Stimulated activated CD8-positive, alpha-beta memory T cell treated with anti-CD3 and anti-CD28 coated beads, Interleukin-12 subunit alpha, Interleukin-12 subunit beta, amount 100 ng/mL, for 4 hours (primary cell): ENCODE data around the gene EPS8L3.

Source experiments
- DNase-seq: peaks from one replicate; pipeline ENCODE4 v3.0.0-alpha.2; 2020; ENCODE audit warnings: low read depth

The EPS8L3 gene

DNA sequence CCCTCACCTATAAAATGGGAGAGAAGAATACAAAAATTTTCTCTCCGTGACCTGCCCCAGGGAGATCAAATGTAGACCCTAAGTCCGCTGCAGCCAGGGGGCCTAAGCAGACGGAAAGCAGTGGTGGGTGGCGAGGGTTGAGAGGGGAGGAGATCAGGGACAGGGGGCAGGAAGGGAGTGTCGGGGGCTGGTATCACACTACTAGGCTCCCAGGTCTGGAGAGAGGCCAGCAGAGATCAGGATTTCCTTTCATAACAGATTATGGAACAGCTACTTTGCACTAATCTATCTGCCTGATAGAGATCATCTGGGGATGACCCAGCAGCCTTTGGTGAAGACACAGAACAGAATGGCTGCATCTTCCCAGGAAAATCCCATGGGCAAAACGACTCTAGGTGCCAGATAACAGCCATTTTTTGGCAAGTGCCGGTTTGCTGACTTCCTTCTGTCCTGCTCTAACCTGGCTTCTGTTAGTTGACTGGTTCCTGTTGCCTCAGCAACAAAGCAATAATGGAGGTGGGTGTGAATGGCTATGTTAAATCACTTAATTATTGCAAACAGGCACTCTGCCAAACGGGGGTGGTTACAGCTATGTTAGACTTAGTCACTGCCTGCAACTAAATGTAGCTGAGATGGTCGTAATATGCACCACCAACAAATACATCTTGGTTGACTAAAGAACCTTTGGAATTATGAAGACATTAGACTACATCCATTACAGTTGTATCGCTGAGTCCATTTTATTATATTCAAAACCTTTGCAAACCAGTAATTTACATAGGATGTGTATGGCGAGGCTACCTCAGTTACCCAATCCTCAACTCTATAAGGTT, 30.0 kb upstream of the EPS8L3 start:
- peak; percentile 17 for DNase-seq

DNA sequence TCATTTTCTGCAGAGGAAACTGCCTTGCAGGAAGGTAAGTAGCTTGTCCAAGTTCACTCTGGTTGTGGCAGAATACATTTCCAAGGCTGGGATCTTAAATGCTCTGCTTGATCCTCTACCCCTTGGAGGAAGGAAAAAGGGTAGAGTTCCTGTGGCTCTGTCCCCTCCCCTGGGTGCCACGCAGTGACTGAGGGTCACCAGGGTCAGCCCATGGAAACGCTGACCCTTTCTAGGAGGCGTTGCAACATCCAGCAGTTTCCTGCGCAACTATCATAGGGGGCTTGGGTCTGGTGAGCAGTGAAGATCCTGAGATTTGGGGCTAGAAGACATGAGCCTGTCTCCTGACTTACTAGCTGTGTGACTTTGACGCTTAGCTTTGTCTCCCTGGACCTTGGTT, 29.4 kb upstream of the EPS8L3 start:
- DNase-seq, result no peak

DNA sequence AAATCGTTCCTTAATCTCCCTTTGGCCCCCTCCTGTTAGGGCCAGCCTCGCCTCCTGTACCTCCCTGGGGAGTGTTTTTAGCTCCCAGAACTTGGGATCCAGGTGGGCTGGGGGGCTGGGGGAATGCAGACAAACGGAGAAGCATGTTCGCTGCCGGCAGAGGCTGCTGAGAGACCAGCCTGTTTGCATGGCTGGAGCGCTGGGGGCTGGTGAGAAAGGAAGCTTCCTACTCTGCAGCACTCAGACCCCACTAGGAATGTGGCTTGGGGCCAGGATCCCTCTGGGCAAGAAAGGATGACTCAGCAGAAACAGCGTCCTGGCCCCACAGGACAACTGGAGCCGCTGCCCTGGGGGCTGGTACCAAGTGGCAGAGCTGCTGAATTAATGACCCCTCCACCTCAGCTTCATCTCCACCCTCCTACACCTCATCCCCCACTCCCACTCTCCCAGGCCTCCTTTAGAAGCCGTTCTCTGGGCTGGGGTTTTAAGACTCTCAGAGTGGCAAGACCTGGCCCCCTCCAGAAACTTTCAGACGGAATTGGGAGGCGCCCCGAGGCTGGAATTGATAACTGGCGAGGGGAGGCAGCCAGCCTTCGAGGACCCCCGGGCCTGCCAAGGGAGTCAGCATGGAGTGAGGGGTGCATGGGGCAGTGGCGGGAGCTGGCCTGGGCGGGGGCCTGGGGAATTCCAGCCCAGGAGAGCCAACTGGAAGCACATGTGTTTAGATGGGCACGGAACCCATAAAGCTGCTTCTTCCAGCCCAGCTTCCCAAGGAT, 28.5 kb upstream of the EPS8L3 start:
- DNase-seq, result no peak

DNA sequence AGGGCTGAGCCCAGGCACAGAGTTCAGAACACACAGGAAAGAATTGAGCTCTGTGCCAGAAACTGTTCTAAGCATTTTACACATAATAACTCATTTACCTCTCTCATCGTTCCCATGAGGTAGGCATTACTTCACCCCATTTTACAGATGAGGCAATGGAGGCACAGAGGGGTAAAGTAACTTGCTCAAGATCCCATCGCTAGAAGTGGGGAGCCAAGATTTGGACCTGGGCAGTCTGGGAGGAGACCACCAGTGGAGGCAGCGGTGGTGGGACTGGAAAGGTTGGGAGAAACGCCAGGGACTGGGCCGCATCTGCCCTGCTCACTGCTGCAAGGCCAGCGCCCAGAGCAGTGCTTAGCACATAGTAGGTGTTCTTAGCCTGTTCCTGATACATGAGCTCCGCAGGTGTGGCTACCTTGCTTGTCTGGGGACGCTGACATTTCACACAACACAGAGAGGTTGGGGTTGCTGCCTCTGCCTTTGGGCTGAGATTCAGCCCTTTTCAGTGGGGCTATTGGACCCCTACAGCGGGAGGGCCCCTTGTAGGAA, 27.8 kb upstream of the EPS8L3 start:
- DNase-seq, result no peak

DNA sequence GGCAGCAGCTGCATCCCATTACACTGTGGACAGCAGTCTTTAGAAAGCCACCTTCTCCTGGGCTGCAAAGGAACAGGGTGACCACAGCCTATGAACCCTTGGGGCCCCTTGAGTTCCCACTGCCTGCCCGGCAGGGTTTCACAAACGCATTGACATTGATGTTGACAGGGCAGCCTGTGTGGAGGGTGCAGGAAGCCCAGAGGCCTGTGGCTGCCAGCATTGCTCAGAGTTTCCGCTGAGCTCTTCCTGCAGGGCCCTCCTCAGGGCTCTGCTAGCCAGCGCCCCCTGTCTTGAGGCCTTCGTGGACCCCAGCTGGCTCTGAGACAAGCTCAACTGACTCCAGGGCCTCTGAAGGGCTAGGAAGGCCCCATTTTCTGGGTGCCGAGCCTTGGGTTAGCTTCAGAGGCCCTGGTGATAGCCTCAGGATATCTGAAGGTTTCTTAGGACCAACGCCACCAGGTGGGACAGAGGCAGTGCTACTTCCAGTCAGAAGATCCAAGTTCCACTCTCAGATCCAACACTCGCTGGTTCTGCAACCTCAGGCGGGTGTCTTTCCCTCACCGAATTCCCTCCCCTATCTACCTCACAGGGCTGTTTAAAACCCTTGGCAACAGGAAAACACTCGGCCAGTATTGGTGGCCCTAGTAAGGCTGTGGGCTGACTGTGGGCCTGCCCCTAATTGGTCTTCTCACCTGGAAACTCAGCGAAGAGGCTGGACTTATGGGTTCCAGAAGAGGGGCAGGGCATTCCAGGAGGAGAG, 27.2 kb upstream of the EPS8L3 start:
- DNase-seq, result peak; percentile 70

DNA sequence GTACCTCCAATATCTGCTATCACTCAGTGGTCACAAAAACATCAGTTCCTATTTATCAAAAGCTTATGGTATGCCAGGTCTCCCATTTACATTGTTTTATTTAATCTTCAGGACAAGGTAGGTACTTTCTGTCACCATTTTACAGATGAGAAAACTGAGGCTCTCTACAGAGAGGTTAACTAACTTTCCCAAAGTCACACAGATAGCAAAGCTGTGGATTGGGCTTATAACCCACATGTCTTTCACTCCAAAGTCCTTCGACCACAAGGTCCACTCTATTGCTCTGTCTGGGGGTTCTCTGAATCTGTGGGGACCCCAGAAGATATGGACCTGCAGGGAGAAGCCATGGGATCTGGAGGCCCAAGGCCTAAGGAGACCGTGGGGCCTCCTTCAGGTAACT, 26.6 kb upstream of the EPS8L3 start:
- no peak for DNase-seq

DNA sequence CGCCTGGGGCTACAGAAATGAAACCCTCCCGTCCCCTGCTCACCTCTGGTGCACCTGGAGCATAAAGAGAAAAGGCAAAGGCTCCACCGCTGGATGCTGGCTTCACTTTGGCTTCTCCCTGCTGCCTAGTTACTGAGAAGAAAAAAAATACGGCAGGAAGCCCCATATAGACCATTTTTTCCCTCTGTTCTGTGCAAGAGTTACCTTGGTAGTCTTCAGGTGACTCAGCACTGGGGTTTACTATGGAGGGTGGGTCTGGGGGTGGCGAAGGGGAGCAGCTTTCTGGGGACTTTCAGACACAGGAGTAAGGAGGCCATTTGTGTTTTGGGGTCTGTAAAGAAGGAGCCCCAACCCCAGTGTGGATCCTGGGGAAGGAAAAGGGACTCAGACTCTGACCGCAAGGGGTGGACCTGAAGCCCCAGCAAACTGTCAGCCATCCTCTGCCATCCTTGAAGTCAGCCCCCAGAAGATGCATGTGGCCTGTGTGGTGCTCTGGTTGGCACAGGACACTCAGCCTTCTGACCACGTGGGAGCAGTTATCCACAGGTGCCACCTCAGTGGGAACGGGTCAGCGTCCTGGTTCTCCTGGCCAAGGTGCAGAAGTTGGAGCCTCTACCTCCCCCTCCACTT, 25.9 kb upstream of the EPS8L3 start:
- DNase-seq, result no peak

DNA sequence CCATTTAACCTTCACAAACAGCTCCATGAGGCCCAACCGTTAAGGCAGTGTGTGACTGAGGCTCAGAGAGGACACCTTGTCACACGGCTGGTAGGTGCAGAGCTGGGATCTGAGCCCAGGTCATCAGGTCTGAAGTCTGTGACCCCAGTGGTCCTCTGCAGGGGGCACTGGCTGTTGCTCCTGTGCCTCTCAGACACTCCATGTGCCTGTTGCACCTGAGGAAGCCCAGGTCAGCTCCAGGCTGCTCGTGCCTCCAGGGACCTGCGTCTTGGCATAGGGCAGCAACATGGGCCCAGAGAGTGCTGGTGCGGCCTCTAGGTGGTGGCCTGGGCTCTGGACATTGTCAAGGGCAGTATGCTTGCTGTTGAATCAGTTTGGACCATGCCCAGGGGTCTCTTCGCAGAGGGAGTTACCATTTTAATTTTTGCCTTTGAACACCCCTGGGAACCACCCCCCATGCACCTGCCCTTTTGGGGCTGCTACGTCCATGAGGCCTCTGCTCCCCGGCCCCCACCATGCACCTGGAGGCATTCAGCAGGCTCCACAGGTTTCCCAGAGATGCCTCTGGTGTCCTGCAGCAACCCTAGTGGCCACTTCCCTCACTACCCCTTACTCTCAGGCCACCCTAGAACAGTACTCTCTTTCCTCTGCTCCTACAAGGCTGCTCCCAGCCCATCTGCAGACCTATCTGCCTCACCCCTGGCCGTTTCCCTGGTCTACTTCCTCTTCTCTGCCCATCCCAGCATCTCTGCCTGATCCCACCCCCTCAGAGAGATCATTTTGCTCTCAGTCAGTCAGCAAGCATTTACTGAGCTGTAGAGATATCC, 25.2 kb upstream of the EPS8L3 start:
- DNase-seq, result no peak

DNA sequence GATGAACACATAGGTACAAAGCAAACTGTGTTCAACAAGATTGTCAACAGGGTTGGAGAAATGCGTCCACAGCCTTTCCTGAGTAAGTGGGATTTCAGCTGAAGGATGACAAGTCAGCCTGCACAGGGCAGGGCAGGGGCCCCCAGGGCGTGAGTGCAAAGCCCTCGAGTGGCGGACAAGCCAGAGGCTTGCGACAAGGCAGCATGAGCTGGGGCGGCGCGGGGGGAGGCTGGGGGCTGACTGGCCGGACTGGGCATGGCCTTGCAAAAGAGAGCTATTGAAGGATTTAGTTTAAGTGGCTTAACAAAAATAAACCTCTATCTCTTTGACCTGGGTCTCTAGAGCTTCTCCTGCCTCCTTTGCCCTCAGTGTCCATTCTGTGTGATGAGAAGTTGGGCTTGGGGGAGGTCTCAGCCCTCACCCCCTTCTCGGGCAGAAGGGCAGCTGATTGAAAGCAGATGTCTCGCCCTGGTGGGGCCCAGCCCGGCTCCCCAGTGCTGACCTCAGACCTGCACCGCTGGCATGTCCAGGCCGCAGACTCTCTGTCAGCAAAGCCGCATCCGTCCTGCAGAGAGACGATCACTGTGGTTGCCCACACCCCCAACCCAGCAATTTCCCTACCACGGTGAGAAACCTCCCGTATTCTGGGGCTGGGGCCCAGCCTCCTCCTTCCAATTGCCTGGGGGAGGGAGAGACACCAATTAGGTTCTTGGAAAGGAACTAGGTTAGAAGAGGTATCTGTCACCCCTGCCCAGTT, 24.3 kb upstream of the EPS8L3 start:
- no peak for DNase-seq

DNA sequence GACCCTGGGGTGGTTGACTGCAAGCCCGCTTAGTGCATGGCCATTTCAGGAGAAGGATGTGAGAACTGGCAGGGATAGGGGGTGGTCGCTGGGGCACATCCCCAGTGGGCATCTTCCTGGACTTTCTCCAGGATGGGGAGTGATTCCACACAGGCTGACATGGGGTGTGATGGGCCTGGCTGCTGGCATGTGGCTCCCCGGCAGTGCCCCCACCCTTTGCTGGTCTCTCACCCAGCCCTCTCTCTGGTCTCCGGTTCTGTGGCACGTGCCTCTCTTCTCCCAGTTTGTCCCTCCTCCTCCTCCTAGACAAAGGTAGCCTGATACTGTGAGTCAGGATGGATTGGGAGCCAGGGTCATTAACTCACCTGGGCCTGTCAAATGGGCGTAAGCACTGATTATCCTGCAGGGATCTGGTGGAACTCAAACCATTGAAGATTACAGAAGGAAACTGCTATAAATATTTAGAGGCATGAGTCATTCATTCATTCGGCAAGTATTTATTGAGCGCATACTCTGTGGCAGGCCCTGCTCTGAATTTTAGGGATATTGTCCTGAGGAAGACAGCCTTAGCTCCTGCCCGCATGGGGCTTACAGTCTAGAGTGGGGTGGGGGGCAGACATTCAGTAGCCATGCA, 23.6 kb upstream of the EPS8L3 start:
- DNase-seq, result no peak

DNA sequence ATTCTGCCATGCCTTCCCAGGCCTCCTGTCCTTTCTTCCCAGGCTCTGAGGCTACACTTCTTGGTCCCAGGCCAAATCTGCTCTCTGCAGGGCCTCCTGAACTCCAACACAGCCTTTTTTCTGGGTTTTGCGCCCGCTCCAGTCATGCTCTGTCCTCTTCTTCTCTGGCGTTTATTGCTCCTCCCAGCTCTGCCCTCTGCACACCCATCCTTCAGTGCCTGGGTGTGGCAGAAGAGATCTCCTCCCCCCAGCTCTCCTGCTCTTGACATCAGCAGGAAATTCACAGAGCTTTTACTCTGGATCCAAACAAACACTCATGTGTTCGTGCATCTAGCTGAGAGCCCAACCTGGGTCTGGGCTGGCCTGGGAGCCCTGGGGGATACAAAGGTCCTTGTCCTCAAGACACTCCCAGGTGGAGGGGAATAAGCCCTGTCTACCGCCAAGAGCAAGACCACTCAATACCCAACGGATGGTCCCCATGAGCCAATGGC, 22.9 kb upstream of the EPS8L3 start:
- no peak for DNase-seq

DNA sequence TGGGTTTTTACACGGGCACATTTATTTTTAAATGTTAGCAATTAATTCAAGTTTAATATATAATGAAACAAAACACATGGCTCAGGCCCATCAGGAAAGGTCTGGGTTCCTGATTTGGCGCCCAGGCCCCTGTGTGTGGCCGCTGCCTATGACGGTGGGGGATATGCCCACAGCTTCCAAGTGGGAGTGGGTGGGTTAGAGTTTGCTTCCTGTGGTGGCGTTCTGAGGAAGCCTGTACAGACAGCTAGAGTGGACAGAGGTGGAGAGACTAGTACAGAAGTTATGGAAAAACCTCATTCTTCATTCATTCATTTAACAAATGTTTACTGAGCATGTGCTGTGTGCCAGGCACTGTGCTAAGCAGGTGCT, 22.4 kb upstream of the EPS8L3 start:
- DNase-seq, result no peak

DNA sequence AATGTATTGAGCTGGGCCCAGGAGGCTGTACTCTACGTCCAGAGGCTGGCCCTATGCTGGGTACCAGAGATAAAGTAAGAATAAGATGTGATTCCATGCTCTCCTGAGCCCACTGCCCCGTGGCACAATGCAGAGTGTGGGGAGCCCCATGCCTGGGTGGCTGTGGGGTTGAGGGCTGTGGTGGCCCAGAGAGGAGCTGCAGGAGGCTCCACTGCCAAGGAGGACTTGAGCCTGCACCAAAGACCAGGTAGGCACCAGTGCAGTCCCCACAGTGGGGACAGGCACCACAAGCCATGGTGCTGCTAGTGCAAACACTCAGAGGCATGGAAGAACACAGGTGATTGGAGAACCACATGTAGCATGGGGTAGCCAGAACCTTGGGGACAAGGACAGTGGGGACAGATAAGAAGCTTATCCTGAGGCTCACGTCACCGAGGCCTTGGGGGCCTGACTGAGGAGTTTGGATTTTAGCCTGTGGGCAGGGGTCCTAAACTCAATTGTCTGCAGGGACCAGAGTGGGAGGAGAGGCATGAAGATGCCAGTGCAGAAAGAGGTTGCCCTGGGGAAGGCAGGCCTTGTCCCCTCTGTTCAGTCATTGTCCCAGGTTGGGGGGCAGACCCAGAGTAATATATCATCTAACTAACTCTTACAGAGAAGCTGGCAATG, 21.9 kb upstream of the EPS8L3 start:
- no peak for DNase-seq

DNA sequence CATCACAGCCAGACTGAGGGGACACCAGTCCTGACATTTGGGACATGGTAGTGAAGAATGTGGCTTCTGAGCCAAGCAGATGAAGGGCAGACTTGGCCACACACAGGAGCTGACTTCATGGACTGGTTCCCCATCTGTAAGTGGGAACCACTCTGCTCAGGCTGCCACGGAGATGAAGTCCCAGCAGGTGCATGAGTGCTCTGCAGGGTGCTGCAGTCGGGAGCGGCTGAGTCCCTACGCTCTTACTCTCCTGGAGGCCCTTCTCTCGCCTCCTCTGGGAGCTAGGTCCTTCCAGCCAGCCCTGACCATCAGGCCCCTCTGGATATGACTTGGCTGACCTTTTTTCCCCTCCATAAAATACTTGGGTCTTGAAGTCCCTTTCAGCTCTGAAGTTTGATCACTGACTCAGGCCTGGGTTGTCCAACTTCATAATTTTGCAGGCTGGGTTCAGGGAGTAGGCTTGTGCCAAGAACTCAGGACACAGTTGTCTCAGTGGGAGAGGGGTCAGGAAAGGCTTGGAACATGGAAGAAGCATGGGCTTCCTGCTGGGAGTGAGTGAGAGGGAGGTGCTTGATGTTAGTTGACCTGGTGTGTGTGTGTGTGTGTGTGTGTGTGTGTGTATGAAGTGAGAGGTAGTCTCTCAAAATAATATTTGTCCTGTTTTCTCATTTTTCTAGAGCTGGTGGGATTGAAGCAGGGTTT, 21.0 kb upstream of the EPS8L3 start:
- DNase-seq, result no peak

DNA sequence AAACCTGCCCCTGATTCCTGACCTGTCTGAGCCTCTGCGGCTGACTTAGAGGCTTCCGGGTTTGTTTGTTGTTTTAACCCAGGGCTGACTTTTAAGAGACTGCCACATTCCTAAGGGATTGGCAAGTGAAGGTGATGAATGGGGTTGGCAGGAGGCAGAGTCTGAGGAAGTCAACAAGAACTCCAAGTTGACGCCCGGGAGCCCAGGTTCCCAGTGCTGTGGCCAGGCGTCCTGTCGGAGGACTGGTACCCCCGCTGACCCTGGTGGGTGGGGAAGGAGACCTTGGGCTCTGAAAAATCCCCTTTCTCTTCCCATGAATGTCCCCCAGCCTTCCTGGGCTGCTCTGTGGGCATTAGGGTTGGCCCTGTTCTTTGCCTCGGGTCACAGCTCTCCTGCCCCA, 19.7 kb upstream of the EPS8L3 start:
- no peak for DNase-seq

DNA sequence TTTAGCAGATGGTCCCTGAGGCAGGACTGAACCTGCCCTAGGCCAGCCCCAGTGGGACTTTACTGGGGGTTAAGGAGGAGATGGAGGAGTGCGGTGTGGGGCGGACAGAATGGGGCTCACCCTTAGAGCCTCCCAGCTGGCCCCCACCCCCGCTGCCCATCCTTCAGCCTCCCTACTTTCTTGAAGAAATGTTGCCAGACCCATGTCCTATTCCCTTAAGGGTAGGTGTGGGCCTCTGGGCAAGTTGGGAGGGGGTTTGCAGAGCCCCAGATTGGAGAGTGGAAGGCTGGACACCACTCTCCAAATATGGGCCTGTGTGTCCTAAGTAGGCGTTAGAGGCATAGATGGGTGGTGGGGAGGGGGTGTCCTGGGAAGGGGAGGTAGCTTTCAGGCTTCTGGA, 19.2 kb upstream of the EPS8L3 start:
- no peak for DNase-seq

DNA sequence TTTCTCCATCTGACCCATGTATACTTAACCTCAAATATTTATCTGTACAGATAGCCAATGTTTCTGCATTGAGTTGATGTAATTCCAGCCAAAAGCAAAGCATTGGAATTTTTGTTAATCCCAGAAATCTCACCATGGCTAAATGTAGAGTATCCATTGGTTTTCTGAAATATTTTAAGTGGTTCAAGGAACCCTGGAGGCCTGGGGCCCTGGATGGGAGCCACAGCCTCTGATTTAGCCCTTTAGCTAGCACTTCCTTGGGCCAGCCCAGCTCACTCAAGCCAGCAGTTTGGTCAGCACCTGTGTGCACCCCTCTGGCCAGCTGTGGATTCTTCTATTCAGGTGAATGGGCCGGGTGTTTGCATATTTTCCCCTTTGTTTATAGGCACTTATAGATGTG, 18.8 kb upstream of the EPS8L3 start:
- no peak for DNase-seq

DNA sequence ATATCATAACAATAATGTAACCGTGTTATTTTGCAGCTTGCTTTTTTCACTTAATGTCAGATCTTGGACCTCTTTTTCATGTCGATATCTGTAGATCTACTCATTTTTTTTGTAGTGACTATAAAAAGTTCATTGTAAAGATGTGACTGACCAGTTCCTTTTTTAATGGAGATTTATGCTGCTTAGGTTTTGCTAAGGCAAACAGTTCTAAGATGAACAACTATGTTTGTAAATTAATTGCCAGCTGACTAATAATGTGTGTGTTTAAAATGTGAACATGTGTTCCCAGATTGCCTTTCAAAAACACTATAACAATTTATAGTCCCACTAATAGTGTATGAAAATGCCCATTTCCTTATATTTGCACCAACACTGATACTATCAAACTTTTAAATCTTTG, 18.1 kb upstream of the EPS8L3 start:
- DNase-seq, result no peak

DNA sequence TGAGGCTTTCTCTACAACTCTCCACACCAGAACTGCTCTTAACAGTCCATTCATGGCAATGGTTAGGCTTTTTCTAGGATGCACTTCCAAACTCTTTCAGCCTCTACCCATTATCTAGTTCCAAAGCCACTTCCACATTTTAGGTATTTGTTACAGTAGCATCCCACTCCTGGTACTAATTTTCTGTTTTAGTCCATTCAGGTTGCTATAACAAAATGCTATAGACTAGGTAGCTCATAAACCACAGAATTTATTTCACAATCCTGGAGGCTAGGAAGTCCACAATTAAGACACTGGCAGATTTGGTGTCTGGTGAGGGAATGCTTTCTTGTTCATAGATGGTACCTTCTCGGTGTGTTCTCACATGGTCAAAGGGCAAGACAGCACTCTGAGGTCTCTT, 17.3 kb upstream of the EPS8L3 start:
- DNase-seq, result no peak
